Vagina (tissue), 2 donors: ENCODE results near the gene IQGAP2.

Source experiments
- POLR2AphosphoS5 ChIP-seq, 2 donors: sonication (generic); formaldehyde crosslinking; IDR thresholded peaks; one replicate each; pipeline ENCODE4 v1.9.0; 2017; ENCODE audit warnings: antibody characterized with exemption in 2 of 2, mild to moderate bottlenecking in 2 of 2, low read depth in 1 of 2; ENCODE audit not compliant: insufficient read depth in 1 of 2
- TF ChIP-seq, protein P1 (sequence below), 3 experiments: fragments of 450-650 bp in 2 of 3; fragments of 200-600 bp in 1 of 3; sonication (generic) in 1 of 3; IDR thresholded peaks; one replicate each; pipeline ENCODE4 v1.5.1; 2017 to 2019; ENCODE audit warnings: antibody characterized with exemption in 3 of 3, mild to moderate bottlenecking in 2 of 3, moderate library complexity in 2 of 3

DNA sequence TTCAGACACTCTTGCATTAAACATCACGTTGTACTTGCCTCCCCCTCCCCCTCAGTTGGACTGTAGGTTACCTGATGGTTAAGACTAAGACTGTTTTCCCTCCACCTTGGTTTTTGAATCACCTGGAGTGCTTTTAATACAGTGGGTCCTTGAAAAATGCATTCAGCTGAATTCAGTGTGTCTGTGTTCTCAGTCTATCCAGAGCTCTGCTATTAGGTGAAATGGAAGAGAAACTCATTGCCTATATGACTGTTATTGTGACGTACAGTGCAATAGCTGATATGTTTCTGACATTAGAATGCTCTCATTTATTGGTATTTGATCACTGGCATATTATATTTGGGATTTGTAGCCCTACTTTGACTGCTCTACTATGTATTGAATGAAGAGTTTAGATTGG is 111.6 kb downstream of the IQGAP2 start:
- no peak for TF ChIP-seq POLR2AphosphoS5 (IDR thresholded peaks at IDR 0.05; ENCODE audit: insufficient read depth in 1 of 2, low read depth in 1 of 2)
- TF ChIP-seq, protein P1, sequence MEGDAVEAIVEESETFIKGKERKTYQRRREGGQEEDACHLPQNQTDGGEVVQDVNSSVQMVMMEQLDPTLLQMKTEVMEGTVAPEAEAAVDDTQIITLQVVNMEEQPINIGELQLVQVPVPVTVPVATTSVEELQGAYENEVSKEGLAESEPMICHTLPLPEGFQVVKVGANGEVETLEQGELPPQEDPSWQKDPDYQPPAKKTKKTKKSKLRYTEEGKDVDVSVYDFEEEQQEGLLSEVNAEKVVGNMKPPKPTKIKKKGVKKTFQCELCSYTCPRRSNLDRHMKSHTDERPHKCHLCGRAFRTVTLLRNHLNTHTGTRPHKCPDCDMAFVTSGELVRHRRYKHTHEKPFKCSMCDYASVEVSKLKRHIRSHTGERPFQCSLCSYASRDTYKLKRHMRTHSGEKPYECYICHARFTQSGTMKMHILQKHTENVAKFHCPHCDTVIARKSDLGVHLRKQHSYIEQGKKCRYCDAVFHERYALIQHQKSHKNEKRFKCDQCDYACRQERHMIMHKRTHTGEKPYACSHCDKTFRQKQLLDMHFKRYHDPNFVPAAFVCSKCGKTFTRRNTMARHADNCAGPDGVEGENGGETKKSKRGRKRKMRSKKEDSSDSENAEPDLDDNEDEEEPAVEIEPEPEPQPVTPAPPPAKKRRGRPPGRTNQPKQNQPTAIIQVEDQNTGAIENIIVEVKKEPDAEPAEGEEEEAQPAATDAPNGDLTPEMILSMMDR (IDR thresholded peaks at IDR 0.05), result no peak
